NCI-H1105 treated with DMSO at 0.1 percent for 48 hours (cell line): ENCODE data around the gene ATG16L1.

Experiments used
- DNase-seq: peaks from one replicate; lab custom pipeline; 2025; lab: John Stamatoyannopoulos, UW

Gene ATG16L1

GRCh38 chr2:233260661-233261060, 9.2 kb downstream of the ATG16L1 start:
- DNase-seq, result no peak

- no peak for DNase-seq
Measured at GRCh38 chr2:233261819-233262555, 10.5 kb downstream of the ATG16L1 start.

GRCh38 chr2:233262562-233262961, 11.1 kb downstream of the ATG16L1 start:
- no peak for DNase-seq

GRCh38 chr2:233263045-233263570, 11.6 kb downstream of the ATG16L1 start:
- DNase-seq, result no peak

- no peak for DNase-seq
Measured at GRCh38 chr2:233264667-233265066, 13.2 kb downstream of the ATG16L1 start.

- no peak for DNase-seq
Measured at GRCh38 chr2:233265899-233266431, 14.5 kb downstream of the ATG16L1 start.

GRCh38 chr2:233266481-233266880, 15.0 kb downstream of the ATG16L1 start:
- no peak for DNase-seq

- no peak for DNase-seq
Measured at GRCh38 chr2:233267516-233268245, 16.2 kb downstream of the ATG16L1 start.

- no peak for DNase-seq
Measured at GRCh38 chr2:233270366-233270765, 18.9 kb downstream of the ATG16L1 start.

- no peak for DNase-seq
Measured at GRCh38 chr2:233270951-233271350, 19.5 kb downstream of the ATG16L1 start.

GRCh38 chr2:233271693-233272092, 20.2 kb downstream of the ATG16L1 start:
- no peak for DNase-seq

- no peak for DNase-seq
Measured at GRCh38 chr2:233273120-233273519, 21.6 kb downstream of the ATG16L1 start.

- DNase-seq, result no peak
Measured at GRCh38 chr2:233275223-233275622, 23.8 kb downstream of the ATG16L1 start.

- DNase-seq, result no peak
Measured at GRCh38 chr2:233278921-233279320, 27.4 kb downstream of the ATG16L1 start.

- DNase-seq, result no peak
Measured at GRCh38 chr2:233280114-233280693, 28.7 kb downstream of the ATG16L1 start.

- DNase-seq, result no peak
Measured at GRCh38 chr2:233281553-233281952, 30.1 kb downstream of the ATG16L1 start.

GRCh38 chr2:233281992-233282603, 30.6 kb downstream of the ATG16L1 start:
- no peak for DNase-seq

GRCh38 chr2:233285921-233286320, 34.4 kb downstream of the ATG16L1 start:
- no peak for DNase-seq

- no peak for DNase-seq
Measured at GRCh38 chr2:233287871-233288270, 36.4 kb downstream of the ATG16L1 start.

- DNase-seq, result no peak
Measured at GRCh38 chr2:233288663-233289062, 37.2 kb downstream of the ATG16L1 start.

- no peak for DNase-seq
Measured at GRCh38 chr2:233289648-233290047, 38.2 kb downstream of the ATG16L1 start.
